ENCODE results near the gene NAPEPLD.
A peak's percentile ranks its signal among the peaks of the same experiment; 100 is the strongest.
"Not testable (repeated sequence)": the region's sequence is repeated elsewhere in the genome, so short reads cannot be mapped to it uniquely, and the experiment has no call there.

Gene NAPEPLD

GRCh38 chr7:103106005-103106702, 42.7 kb downstream of the NAPEPLD start:
- no peak for DNase-seq

- DNase-seq: no peak
Observed at GRCh38 chr7:103101543-103101942, 47.4 kb downstream of the NAPEPLD start.

GRCh38 chr7:103100348-103100747, 48.6 kb downstream of the NAPEPLD start:
- no peak for DNase-seq

GRCh38 chr7:103097041-103097440, 51.9 kb downstream of the NAPEPLD start:
- no peak for DNase-seq

- DNase-seq: not testable (repeated sequence)
Observed at GRCh38 chr7:103095558-103095957, 53.3 kb downstream of the NAPEPLD start.

GRCh38 chr7:103094102-103094501, 54.8 kb downstream of the NAPEPLD start:
- DNase-seq: no peak

- DNase-seq: no peak
Observed at GRCh38 chr7:103093429-103093828, 55.5 kb downstream of the NAPEPLD start.

GRCh38 chr7:103092321-103092720, 56.6 kb downstream of the NAPEPLD start:
- not testable (repeated sequence) for DNase-seq

- no peak for DNase-seq
Observed at GRCh38 chr7:103083210-103083609, 65.7 kb downstream of the NAPEPLD start.

- DNase-seq: no peak
Observed at GRCh38 chr7:103082497-103082896, 66.4 kb downstream of the NAPEPLD start.

- DNase-seq: no peak
Observed at GRCh38 chr7:103080923-103081322, 68.0 kb downstream of the NAPEPLD start.

- DNase-seq: no peak
Observed at GRCh38 chr7:103079836-103080235, 69.1 kb downstream of the NAPEPLD start.

- DNase-seq: not testable (repeated sequence)
Observed at GRCh38 chr7:103078226-103078625, 70.7 kb downstream of the NAPEPLD start.

GRCh38 chr7:103077318-103077717, 71.6 kb downstream of the NAPEPLD start:
- DNase-seq: no peak

- no peak for DNase-seq
Observed at GRCh38 chr7:103076764-103077163, 72.1 kb downstream of the NAPEPLD start.

GRCh38 chr7:103075337-103075918, 73.5 kb downstream of the NAPEPLD start:
- DNase-seq: peak; percentile 38

GRCh38 chr7:103074519-103075336, 74.2 kb downstream of the NAPEPLD start, which contains the start of the genes ARMC10 and FBXL13:
Gene ARMC10, plus strand, starts transcription at chr7:103075140. Its CDS starts 133 bp downstream, at chr7:103075273.
Gene FBXL13, minus strand, starts transcription at chr7:103074796.
- peak; percentile 76 for DNase-seq

GRCh38 chr7:103073989-103074518, 74.8 kb downstream of the NAPEPLD start:
- DNase-seq: no peak

- DNase-seq: no peak
Observed at GRCh38 chr7:103071000-103071399, 77.9 kb downstream of the NAPEPLD start.

- no peak for DNase-seq
Observed at GRCh38 chr7:103068414-103069403, 80.2 kb downstream of the NAPEPLD start.

- DNase-seq: no peak
Observed at GRCh38 chr7:103065667-103066066, 83.2 kb downstream of the NAPEPLD start.

- no peak for DNase-seq
Observed at GRCh38 chr7:103063895-103064294, 85.0 kb downstream of the NAPEPLD start.
